Smooth muscle cell (in vitro differentiated cells): ENCODE measurements around the gene TFF1. TPM values are rescaled to one million over a fixed set of nuclear protein-coding genes. Genes with fewer than 3 reads are reported as not detected.

Experiments used
- DNase-seq: peaks from one replicate; lab custom pipeline; 2025; ENCODE audit not compliant: unreplicated experiment; lab: John Stamatoyannopoulos, UW
- H2AFZ ChIP-seq: fragments of 200-600 bp; sonication (generic); 2 replicates; pipeline ENCODE4 v1.6.0; 2016; ENCODE audit warnings: antibody characterized with exemption, low read depth, mild to moderate bottlenecking
- H3F3A ChIP-seq: fragments of 200-600 bp; sonication (generic); 2 replicates; pipeline ENCODE4 v1.6.0; 2017; ENCODE audit warnings: antibody characterized with exemption, low read depth
- H3K27ac ChIP-seq: fragments of 200-600 bp; sonication (generic); 2 replicates; pipeline ENCODE4 v1.5.1; 2016; ENCODE audit warnings: low read depth, mild to moderate bottlenecking
- H3K27me3 ChIP-seq: fragments of 200-600 bp; sonication (generic); 2 replicates; pipeline ENCODE4 v1.6.1; 2016; ENCODE audit warnings: low read depth, mild to moderate bottlenecking
- H3K36me3 ChIP-seq: fragments of 200-600 bp; sonication (generic); 2 replicates; pipeline ENCODE4 v1.5.1; 2016; ENCODE audit warnings: low read depth
- H3K4me1 ChIP-seq: fragments of 200-600 bp; sonication (generic); 2 replicates; pipeline ENCODE4 v1.5.1; 2016; ENCODE audit warnings: low read depth
- H3K4me2 ChIP-seq: fragments of 200-600 bp; sonication (generic); 2 replicates; pipeline ENCODE4 v1.6.0; 2016; ENCODE audit warnings: mild to moderate bottlenecking
- H3K4me3 ChIP-seq: fragments of 200-600 bp; sonication (generic); 2 replicates; pipeline ENCODE4 v1.5.1; 2016; ENCODE audit warnings: mild to moderate bottlenecking
- H3K79me2 ChIP-seq: fragments of 200-600 bp; sonication (generic); 2 replicates; pipeline ENCODE4 v1.6.0; 2016; ENCODE audit warnings: low read depth, mild to moderate bottlenecking
- H3K9ac ChIP-seq: fragments of 200-600 bp; sonication (generic); 2 replicates; pipeline ENCODE4 v1.6.0; 2016; ENCODE audit warnings: low read depth
- H3K9me3 ChIP-seq: fragments of 200-600 bp; sonication (generic); replicated peaks from 2 replicates; pipeline ENCODE4 v1.5.1; 2016; ENCODE audit warnings: low read depth
- H4K20me1 ChIP-seq: fragments of 200-600 bp; sonication (generic); 2 replicates; pipeline ENCODE4 v1.6.0; 2016; ENCODE audit warnings: low read depth
- WGBS: methylation state at CpG from one replicate; pipeline ENCODE4 v1.1.7; 2016; ENCODE audit warnings: low lambda C conversion rate; 5-methylcytosine and 5-hydroxymethylcytosine counted together
- polyA plus RNA-seq: library from polyadenylated mRNA; unstranded; fragments of >200 nt; fragmentation: Nextera tagmentation; extraction: Ambion mirVana; gene quantifications from 2 replicates; pipeline ENCODE4 v1.2.1, GENCODE V29; 2016
- total RNA-seq: library from RNA; depleted of rRNA; stranded (reverse); fragments of >200 nt; gene quantifications from 2 replicates; pipeline ENCODE4 v1.2.3, GENCODE V29; 2014
- TF ChIP-seq, protein P1 (sequence below): fragments of 200-600 bp; sonication (generic); IDR thresholded peaks from 2 replicates; pipeline ENCODE4 v1.5.1; 2017; ENCODE audit warnings: borderline replicate concordance, mild to moderate bottlenecking, antibody characterized with exemption; ENCODE audit not compliant: insufficient read depth, poor library complexity, severe bottlenecking

TFF1 gene
- total and polyA plus RNA-seq, 2 experiments from 2014 or later: 7.9 to 8.6 TPM

DNA sequence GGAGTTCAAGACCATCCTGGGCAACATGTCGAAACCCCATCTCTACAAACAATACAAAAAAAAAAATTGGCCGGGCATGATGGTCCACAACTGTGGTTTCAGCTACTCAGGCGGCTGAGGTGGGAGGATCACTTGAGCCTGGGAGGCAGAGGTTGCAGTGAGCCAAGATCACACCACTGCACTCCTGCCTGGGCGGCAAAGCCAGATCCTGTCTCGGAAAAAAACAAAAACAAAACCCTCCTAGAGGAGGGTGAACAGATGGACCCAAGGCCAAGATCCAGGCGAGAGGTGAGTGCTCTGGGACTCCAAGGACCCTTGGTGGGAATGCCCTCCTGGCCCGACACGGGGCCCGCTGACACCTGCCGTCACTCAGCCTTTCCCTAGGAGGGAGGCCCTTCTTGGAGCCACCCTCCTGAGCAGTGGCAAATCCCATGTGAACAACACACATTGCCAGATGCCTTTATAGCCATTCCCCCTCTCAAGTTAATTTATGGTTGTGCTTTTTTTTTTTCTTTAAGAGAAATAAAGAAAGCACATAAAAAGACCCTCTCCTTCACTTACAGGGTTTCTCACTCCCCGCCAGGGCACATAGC, 15.9 kb downstream of the TFF1 start:
- H4K20me1 ChIP-seq: no peaks in the 10 kb centered on the region
- no peak overlapping the region for H3K4me3 ChIP-seq
- 88% methylated on average over 11 of the region's 11 CpGs for WGBS
- H3F3A ChIP-seq: no peaks in the 10 kb centered on the region
- no peak overlapping the region for H3K27ac ChIP-seq
- H3K9ac ChIP-seq: no peak overlapping the region
- H3K4me2 ChIP-seq: no peak overlapping the region
- H3K9me3 ChIP-seq: peaks cover 4% of the 10 kb centered on the region
- no peak for DNase-seq
- no peaks in the 10 kb centered on the region for H3K4me1 ChIP-seq
- H3K79me2 ChIP-seq: no peaks in the 10 kb centered on the region
- TF ChIP-seq, protein P1, sequence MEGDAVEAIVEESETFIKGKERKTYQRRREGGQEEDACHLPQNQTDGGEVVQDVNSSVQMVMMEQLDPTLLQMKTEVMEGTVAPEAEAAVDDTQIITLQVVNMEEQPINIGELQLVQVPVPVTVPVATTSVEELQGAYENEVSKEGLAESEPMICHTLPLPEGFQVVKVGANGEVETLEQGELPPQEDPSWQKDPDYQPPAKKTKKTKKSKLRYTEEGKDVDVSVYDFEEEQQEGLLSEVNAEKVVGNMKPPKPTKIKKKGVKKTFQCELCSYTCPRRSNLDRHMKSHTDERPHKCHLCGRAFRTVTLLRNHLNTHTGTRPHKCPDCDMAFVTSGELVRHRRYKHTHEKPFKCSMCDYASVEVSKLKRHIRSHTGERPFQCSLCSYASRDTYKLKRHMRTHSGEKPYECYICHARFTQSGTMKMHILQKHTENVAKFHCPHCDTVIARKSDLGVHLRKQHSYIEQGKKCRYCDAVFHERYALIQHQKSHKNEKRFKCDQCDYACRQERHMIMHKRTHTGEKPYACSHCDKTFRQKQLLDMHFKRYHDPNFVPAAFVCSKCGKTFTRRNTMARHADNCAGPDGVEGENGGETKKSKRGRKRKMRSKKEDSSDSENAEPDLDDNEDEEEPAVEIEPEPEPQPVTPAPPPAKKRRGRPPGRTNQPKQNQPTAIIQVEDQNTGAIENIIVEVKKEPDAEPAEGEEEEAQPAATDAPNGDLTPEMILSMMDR: no peak
- H2AFZ ChIP-seq: no peak overlapping the region
- no peaks in the 10 kb centered on the region for H3K36me3 ChIP-seq
- H3K27me3 ChIP-seq: no peaks in the 10 kb centered on the region

- Histone ChIP-seq H3K4me2 (no peak overlapping the region), H3K9me3 (peaks cover under 1% of the 10 kb centered on the region), H4K20me1 (no peaks in the 10 kb centered on the region), H3K27me3 (no peaks in the 10 kb centered on the region), H3F3A (no peaks in the 10 kb centered on the region), H3K27ac (no peak overlapping the region), H3K79me2 (no peaks in the 10 kb centered on the region), H3K9ac (no peak overlapping the region), H2AFZ (no peak overlapping the region), H3K36me3 (no peaks in the 10 kb centered on the region), H3K4me3 (no peak overlapping the region), H3K4me1 (no peaks in the 10 kb centered on the region)
- DNase-seq: no peak
- 74% methylated on average over 14 of the region's 14 CpGs for WGBS
- TF ChIP-seq, protein P1: no peak
Measured at GRCh38 chr21:42349420-42350317, 16.7 kb downstream of the TFF1 start.

- Histone ChIP-seq H3K4me3 (no peak overlapping the region), H3K9me3 (no peaks in the 10 kb centered on the region), H3K4me2 (no peak overlapping the region), H4K20me1 (no peaks in the 10 kb centered on the region), H3K9ac (no peak overlapping the region), H3F3A (no peaks in the 10 kb centered on the region), H3K27me3 (no peaks in the 10 kb centered on the region), H3K36me3 (no peaks in the 10 kb centered on the region), H2AFZ (no peak overlapping the region), H3K4me1 (no peaks in the 10 kb centered on the region), H3K79me2 (no peaks in the 10 kb centered on the region), H3K27ac (no peak overlapping the region)
- TF ChIP-seq, protein P1: no peak
- DNase-seq: no peak
- 94% methylated on average over 2 of the region's 2 CpGs for WGBS
Measured at GRCh38 chr21:42348762-42349161, 17.6 kb downstream of the TFF1 start.
